HG03060 (cell line): ENCODE results near the gene FASN.
"Not testable (repeated sequence)": the region's sequence is repeated elsewhere in the genome, so short reads cannot be mapped to it uniquely, and the experiment has no call there.

Experiments used
- ATAC-seq: cut with Tn5 transposase; IDR thresholded peaks from one replicate; pipeline ENCODE4 v1.9.1; 2021; ENCODE audit warnings: low read depth, moderate number of reproducible peaks; ENCODE audit not compliant: unreplicated experiment

Gene FASN

GRCh38 chr17:82098169-82098938, at the start of gene FASN:
Gene FASN (minus strand): TSS chr17:82098236. CDS start chr17:82096445, 1,791 bp downstream.
- peak; percentile 36 for ATAC-seq

GRCh38 chr17:82146663-82147654, 48.9 kb upstream of the FASN start:
- no peak for ATAC-seq

- ATAC-seq: no peak
Observed at GRCh38 chr17:82145550-82146155, 47.6 kb upstream of the FASN start.

- ATAC-seq: no peak
Observed at GRCh38 chr17:82143333-82143732, 45.3 kb upstream of the FASN start.

- ATAC-seq: not testable (repeated sequence)
Observed at GRCh38 chr17:82139961-82140360, 41.9 kb upstream of the FASN start.

GRCh38 chr17:82138511-82138992, 40.5 kb upstream of the FASN start:
- ATAC-seq: no peak

- ATAC-seq: no peak
Observed at GRCh38 chr17:82134101-82134500, 36.1 kb upstream of the FASN start.

- not testable (repeated sequence) for ATAC-seq
Observed at GRCh38 chr17:82133166-82133953, 35.3 kb upstream of the FASN start.

GRCh38 chr17:82129095-82129494, 31.1 kb upstream of the FASN start:
- ATAC-seq: no peak

GRCh38 chr17:82128287-82128686, 30.3 kb upstream of the FASN start:
- no peak for ATAC-seq

- no peak for ATAC-seq
Observed at GRCh38 chr17:82127704-82128103, 29.7 kb upstream of the FASN start.

- no peak for ATAC-seq
Observed at GRCh38 chr17:82127315-82127595, 29.2 kb upstream of the FASN start.

- ATAC-seq: no peak
Observed at GRCh38 chr17:82126556-82127314, 28.7 kb upstream of the FASN start.

GRCh38 chr17:82124101-82124500, 26.1 kb upstream of the FASN start:
- no peak for ATAC-seq

- no peak for ATAC-seq
Observed at GRCh38 chr17:82121660-82122629, 23.9 kb upstream of the FASN start.

- no peak for ATAC-seq
Observed at GRCh38 chr17:82121246-82121645, 23.2 kb upstream of the FASN start.

- ATAC-seq: no peak
Observed at GRCh38 chr17:82120148-82120547, 22.1 kb upstream of the FASN start.

GRCh38 chr17:82118815-82119380, 20.9 kb upstream of the FASN start:
- no peak for ATAC-seq
